NCI-H146 (cell line): ENCODE data around the gene GDF11.

ENCODE experiments used
- DNase-seq: peaks from one replicate; lab custom pipeline; 2025; lab: John Stamatoyannopoulos, UW

Gene GDF11

DNA sequence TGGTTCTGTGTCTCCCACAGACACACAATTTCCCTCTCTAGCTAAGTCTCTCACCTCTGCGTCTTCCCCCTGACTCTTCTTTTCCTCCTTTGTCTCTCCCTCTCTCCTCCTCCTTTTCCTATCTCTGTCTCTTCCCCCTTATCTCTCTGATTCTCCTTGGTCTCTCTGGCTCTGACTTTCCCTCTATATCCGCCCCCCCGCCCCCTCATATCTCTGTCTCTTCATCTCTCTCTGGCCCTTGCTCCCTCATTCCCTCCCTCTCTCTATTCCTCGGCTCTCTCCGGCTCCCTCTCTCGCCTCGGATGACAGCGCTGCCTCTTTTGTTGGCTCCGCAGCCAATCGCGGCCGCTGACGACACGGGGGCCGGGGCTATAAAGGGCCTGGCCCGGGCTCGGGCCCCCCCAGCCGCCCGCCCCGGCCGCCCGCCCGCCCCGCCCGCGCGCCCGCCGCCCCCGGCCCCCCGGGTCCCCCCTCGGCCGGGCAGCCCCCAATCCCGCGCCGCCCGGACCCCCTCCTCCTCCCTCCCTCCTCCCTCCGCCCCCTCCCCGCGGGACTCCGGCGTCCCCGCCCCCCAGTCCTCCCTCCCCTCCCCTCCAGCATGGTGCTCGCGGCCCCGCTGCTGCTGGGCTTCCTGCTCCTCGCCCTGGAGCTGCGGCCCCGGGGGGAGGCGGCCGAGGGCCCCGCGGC is at the start of gene GDF11:
TSS of gene GDF11 (plus strand) at position 404 of the 687 bp plus-strand sequence. CDS start at position 599, 195 bp downstream.
- DNase-seq = peak; percentile 86

DNA sequence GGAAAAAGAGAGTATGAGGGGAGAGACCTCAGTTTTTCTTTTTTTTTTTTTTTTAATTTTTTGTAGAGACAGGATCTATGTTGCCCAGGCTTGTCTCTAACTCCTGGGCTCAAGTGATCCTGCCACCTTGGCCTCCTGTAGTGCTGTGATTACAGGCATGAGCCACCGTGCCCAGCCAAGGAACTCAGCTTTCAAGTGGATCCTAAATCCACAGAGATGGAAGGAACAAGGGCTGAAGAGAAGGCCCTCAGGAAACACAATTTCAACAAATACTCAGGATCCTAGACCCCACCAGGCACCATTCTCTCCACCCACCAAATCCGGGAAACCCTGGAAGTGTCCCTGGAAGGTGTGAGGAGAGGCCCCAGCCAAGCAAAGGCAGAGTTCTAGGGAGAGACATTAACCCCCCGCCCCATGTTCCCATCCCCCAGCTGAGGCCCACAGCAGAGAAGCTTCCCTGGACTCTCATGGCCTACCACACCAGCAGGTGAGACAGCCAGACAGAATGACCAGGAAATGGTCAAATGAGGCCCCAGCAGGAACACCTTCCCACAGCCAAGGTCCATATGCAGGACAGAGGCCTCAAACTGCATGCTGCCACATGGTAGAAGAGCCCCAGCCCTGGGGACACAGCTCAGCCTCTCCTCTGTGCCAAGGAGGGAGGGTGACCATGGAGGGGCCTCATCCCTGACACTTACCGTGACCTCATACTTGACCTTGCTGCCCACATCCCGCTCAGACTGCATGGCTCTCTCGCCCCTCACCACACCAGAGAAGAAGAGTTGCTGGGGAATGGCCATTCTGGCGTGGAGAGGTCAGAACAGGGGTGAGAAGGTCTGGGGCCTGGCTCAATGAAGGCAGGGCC is 49.4 kb upstream of the GDF11 start:
- no peak for DNase-seq

- DNase-seq = no peak
Measured at GRCh38 chr12:55694188-55694515, 48.8 kb upstream of the GDF11 start.

DNA sequence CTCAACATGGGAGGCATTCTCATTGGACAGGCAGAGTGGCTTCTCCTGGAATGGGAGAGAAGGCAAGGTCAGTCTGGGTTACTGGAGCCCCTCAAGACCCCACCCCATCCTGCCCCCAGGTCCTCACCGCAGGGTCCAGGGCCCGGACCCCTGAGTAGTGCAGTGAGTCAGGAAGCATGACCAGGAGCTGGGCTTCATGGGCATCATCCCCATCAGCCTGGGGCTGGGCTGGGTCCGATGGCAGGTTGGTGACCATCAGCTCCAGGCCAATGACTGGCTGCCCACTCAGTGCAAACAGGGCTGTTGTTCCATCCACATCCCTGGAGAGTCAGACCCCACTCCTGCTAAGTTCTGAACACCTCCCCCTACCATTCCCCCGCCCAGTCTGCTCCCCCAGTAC is 48.3 kb upstream of the GDF11 start:
- no peak for DNase-seq

- DNase-seq = no peak
Measured at GRCh38 chr12:55695349-55695748, 47.6 kb upstream of the GDF11 start.

- DNase-seq = no peak
Measured at GRCh38 chr12:55696141-55696540, 46.8 kb upstream of the GDF11 start.

- DNase-seq = no peak
Measured at GRCh38 chr12:55696796-55697462, 46.0 kb upstream of the GDF11 start.

GRCh38 chr12:55697686-55698085 is 45.2 kb upstream of the GDF11 start:
- DNase-seq = no peak

DNA sequence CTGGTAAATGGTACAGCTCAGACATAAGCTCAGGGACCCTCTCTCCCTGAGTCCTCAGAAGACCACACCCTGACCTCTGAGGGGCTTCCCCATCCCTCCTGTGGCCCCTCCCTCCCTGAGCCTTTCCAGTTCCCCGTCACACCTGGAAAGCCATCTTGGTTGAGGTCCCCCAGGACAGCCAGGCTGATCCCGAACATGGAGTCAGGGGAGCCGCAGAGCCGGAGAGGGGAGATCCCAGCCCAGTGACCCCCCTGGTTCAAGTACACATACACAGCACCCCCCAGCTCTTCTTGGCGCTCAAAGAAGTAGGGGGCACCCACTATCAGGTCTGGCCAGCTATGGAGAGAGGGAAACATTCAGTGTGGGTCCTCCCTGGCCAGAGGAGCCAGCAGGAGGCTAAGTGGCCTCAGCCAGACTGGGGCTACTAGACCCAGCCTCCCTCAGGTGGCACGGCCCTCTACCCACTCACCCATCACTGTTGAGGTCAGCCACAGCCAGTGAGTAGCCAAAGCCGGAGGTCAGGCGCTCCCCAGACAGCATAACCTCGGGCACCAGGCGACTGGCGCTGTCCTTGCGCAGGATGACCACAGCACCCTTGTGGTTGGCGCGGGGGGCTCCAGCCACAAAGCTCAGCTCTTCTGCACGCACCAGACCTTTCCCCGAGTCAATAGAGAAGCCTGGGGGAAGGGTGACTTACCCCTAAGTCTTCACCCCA is 44.5 kb upstream of the GDF11 start:
- no peak for DNase-seq

- no peak for DNase-seq
Measured at GRCh38 chr12:55698965-55699364, 44.0 kb upstream of the GDF11 start.

DNA sequence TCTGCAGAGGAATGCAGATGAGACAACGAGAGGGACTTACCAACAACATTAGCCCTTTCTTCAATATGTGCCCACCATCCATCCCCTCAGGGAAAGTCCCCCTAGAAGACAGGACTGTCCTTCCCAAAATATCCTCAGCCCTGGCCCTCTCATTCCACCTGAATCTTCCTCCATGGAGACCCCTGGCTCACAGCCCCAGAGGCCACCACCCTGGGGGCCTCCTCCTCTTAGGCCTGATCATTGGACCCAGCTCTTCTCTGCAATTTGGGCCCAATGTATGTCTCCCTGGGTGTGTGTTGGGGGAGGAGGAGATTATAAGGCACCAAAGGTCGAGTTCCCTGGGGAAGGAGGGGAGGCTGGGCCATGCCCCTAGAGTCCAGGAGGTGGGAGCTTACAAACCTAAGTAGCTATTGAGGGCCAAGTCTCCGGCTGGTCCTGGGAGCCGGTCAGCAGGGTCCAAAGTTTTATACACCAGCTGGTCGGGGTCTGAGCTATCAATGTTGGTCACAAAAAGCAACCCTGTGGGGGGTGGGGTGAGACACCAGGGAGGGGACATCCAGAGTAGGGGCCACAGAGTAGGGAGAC is 43.4 kb upstream of the GDF11 start:
- DNase-seq = no peak

- no peak for DNase-seq
Measured at GRCh38 chr12:55700255-55701018, 42.5 kb upstream of the GDF11 start.

DNA sequence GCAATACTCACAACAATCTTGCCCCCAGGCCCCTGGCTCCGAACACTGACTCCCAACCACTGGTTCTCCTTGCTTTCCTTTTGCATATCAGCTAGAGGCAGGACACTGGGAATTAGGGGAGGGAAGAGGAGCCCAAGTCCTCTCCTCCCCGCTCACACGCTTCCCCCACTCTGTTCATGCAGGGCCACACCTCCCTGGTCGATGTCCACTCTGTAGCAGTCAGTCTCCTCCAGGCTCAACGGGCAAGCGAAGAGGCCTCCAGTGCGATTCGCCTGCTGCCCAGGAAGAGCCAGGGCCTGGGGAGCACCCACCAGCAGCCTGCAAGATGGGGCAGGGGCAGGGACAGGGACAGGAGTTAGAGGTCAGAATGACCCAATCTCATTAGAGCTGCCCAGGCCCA is 40.1 kb upstream of the GDF11 start:
- no peak for DNase-seq

DNA sequence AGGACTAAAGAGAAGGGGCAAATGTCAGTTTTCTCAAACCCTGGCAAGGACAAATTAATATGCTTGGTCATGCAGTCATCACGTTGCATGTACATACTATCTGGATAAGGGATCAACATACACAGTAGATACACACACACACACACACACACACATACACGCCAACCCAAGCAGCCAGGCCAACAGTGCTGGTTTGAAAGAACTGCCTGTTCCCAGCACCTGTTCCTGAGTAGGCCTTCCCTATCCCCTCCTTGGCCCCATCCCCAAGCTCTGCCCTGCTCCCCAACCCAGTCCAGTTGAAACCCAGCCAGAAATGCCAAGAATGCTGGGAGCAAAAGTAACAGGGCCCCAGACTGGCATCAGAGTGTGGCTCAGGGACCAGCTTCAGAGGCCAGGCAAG is 39.6 kb upstream of the GDF11 start:
- DNase-seq = no peak

- no peak for DNase-seq
Measured at GRCh38 chr12:55703901-55704761, 38.8 kb upstream of the GDF11 start.

DNA sequence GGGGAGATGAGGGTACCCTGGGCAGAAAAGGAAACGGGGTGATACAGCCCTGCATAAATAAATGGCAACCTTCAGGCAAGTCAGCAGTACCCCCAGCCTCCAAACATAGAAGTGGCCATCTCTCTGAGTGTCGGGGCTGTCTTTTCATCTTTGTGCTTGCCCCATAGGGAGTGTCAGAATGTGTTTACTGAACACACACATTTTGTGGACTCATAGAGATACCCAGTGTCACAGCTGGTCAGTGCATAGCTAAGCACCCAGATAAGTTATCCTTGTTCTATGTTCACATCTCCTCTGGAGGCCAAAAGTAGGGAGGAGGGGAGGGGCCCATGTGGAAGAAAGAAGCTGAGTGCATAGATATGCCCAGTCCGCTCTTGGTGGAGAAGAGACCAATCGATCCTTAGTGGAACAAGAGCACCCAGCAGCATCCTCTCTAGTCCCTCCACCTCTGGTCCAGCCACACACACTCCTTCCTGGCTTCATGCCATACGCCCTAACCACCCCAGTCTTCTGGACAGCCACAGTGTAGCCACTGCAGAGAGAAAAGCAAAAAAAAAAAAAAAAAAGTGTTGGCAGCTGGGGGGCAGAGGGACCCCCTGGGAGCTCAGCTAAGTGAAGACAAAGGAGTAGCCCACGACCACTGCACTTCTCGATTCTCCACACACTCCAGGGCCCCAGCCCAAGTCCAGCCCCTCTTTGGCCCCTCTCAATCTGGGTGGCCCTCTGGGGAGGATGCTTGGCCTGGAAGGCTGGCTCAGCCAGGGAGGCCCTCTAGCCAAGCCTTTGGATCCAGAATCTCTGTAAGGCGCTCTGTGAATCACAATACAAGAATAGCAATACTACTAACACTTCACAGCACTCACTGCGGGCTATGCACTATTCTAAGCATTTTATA is 37.9 kb upstream of the GDF11 start:
- DNase-seq = no peak

DNA sequence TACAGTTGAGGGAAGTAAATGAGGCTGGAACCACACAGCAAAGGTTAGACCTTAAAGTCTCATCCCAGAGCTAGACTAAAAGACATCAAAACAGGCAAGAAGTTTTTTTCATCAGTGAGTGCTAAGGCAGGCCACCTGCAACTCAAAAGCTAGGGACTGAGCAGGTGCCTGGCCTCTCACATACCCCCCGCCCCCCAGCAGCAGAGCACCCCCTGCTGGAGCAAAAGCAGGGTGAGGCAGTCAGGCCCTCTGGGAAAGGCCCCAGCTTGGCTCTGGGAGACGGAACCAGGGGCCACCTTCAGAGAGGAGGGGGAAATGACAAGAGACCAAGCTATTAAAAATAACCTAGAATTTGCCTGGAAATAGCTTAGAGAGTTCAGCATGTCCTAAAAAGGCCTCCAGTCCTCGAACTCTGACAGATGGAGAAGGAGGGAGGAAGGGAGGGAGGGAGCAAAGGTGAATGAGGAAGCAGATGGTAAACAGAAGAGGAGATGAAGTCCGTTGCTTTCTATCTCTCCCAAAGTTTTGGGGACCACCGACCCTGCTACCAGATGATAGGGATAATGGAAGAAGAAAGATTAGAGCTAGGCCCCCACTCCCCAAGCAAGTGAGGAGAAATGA is 37.0 kb upstream of the GDF11 start:
- no peak for DNase-seq

- DNase-seq = no peak
Measured at GRCh38 chr12:55706568-55707218, 36.2 kb upstream of the GDF11 start.
